ENCODE measurements around the gene AP3M1. TPM values are rescaled to one million over a fixed set of nuclear protein-coding genes. Genes with fewer than 3 reads are reported as not detected.
A peak's percentile ranks its signal among the peaks of the same experiment; 100 is the strongest.

The AP3M1 gene
- polyA plus RNA-seq, 3 donors = 17.5 to 32.0 (median 23.2) TPM

DNA sequence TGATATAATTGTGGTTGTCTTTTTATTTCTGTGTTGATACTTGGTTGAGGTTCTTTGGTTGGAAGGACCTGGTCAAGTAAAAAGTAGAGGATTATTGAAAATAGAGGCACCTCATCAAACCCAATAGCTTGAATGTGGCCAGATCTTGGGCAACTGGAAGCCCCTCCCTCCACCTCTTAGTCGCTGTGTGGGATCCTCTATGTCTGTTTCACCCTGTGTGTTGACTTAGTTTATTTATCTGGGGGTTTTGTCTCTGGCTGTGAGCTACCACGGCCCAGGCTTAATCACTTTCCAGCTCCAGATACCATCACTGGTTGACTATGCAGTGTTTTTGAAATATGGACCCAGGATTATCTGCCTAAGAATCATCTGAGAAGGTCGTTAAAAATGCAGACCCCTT, 58.3 kb downstream of the AP3M1 start:
- Mint-ChIP-seq H3K4me1 (no peaks in the 10 kb centered on the region), H3K27me3 (ENCODE audit: low read depth in 3 of 3) (no peaks in the 10 kb centered on the region), H3K36me3 (peaks cover 73 to 93% of the 10 kb centered on the region in 2 donors), H3K27ac (peak overlapping the region in 1 of 7 donors; percentile 20), H3K4me3 (no peak overlapping the region), H3K9me3 (no peaks in the 10 kb centered on the region)
- no peak for DNase-seq
- Histone ChIP-seq H3K4me2 (replicated peaks; ENCODE audit: extremely low read depth, low read length, poor library complexity, severe bottlenecking) (no peak overlapping the region), H3K27me3 (ENCODE audit: control insufficient read depth in 2 of 2, insufficient read depth in 2 of 2, low read length in 2 of 2) (no peaks in the 10 kb centered on the region), H3K9ac (ENCODE audit: insufficient read depth, low read length, poor library complexity, severe bottlenecking) (no peak overlapping the region), H2AFZ (ENCODE audit: insufficient read depth, low read depth, low read length, poor library complexity, severe bottlenecking) (no peak overlapping the region), H3K36me3 (replicated peaks in 1 of 2; ENCODE audit: control insufficient read depth in 1 of 2, insufficient read depth in 2 of 2, low read length in 2 of 2) (peaks cover 94 to 97% of the 10 kb centered on the region in 2 donors), H4K20me1 (ENCODE audit: insufficient read depth, low read length) (peaks cover 34% of the 10 kb centered on the region), H3K79me2 (ENCODE audit: insufficient read depth, low read length) (no peaks in the 10 kb centered on the region), H3K4me3 (replicated peaks in 1 of 3; ENCODE audit: low read depth in 2 of 3, low read length in 3 of 3) (no peak overlapping the region), H3K4me1 (ENCODE audit: control insufficient read depth in 1 of 2, insufficient read depth in 2 of 2, low read length in 2 of 2) (no peaks in the 10 kb centered on the region), H3K27ac (ENCODE audit: low read depth in 1 of 2, low read length in 2 of 2) (no peak overlapping the region), H3K9me3 (replicated peaks in 1 of 2; ENCODE audit: control insufficient read depth in 1 of 2, insufficient read depth in 1 of 2, low read length in 2 of 2) (no peaks in the 10 kb centered on the region)
- no CpG with 5 or more reads among the region's 3 CpGs for WGBS (ENCODE audit: insufficient coverage)
- TF ChIP-seq, protein P1, sequence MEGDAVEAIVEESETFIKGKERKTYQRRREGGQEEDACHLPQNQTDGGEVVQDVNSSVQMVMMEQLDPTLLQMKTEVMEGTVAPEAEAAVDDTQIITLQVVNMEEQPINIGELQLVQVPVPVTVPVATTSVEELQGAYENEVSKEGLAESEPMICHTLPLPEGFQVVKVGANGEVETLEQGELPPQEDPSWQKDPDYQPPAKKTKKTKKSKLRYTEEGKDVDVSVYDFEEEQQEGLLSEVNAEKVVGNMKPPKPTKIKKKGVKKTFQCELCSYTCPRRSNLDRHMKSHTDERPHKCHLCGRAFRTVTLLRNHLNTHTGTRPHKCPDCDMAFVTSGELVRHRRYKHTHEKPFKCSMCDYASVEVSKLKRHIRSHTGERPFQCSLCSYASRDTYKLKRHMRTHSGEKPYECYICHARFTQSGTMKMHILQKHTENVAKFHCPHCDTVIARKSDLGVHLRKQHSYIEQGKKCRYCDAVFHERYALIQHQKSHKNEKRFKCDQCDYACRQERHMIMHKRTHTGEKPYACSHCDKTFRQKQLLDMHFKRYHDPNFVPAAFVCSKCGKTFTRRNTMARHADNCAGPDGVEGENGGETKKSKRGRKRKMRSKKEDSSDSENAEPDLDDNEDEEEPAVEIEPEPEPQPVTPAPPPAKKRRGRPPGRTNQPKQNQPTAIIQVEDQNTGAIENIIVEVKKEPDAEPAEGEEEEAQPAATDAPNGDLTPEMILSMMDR (IDR thresholded peaks at IDR 0.05) = no peak
- intact Hi-C loops (cut with micrococcal nuclease) = no loop called here

DNA sequence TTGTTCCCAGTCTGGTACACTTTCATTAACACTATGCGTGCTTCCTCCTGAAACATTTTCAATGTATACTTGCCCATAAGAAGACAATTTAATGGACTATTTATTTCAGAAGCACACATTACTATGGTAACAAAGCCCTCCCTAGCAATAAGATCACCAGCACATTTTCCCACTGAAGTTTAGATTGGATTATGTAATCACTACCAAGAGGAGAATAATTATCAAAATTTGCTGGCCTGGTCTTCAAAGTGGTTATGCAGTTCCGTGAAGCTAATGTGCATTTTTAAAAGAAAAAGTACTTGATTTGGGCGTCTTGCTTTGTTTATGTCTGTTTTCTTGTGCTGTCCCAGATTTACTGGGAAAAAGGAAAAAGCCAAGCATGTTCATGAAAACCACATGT, 61.9 kb downstream of the AP3M1 start:
- intact Hi-C loops (cut with micrococcal nuclease) = loop anchor here in 1 of 2 donors (10.0 kb wide), 1 partner anchor 244 kb away; no protein-coding TSS in a partner anchor
- Histone ChIP-seq H3K27me3 (ENCODE audit: control insufficient read depth in 2 of 2, insufficient read depth in 2 of 2, low read length in 2 of 2) (no peaks in the 10 kb centered on the region), H3K9ac (ENCODE audit: insufficient read depth, low read length, poor library complexity, severe bottlenecking) (no peak overlapping the region), H3K4me1 (ENCODE audit: control insufficient read depth in 1 of 2, insufficient read depth in 2 of 2, low read length in 2 of 2) (no peaks in the 10 kb centered on the region), H3K36me3 (replicated peaks in 1 of 2; ENCODE audit: control insufficient read depth in 1 of 2, insufficient read depth in 2 of 2, low read length in 2 of 2) (peaks cover 76 to 93% of the 10 kb centered on the region in 2 donors), H4K20me1 (ENCODE audit: insufficient read depth, low read length) (peaks cover 26% of the 10 kb centered on the region), H2AFZ (ENCODE audit: insufficient read depth, low read depth, low read length, poor library complexity, severe bottlenecking) (no peak overlapping the region), H3K4me3 (replicated peaks in 1 of 3; ENCODE audit: low read depth in 2 of 3, low read length in 3 of 3) (no peak overlapping the region), H3K9me3 (replicated peaks in 1 of 2; ENCODE audit: control insufficient read depth in 1 of 2, insufficient read depth in 1 of 2, low read length in 2 of 2) (no peaks in the 10 kb centered on the region), H3K27ac (ENCODE audit: low read depth in 1 of 2, low read length in 2 of 2) (no peak overlapping the region), H3K79me2 (ENCODE audit: insufficient read depth, low read length) (no peaks in the 10 kb centered on the region), H3K4me2 (replicated peaks; ENCODE audit: extremely low read depth, low read length, poor library complexity, severe bottlenecking) (no peak overlapping the region)
- TF ChIP-seq, protein P1 (IDR thresholded peaks at IDR 0.05) = no peak
- Mint-ChIP-seq H3K4me1 (no peaks in the 10 kb centered on the region), H3K27me3 (ENCODE audit: low read depth in 3 of 3) (no peaks in the 10 kb centered on the region), H3K9me3 (no peaks in the 10 kb centered on the region), H3K27ac (peak overlapping the region in 1 of 7 donors; percentile 30), H3K4me3 (no peak overlapping the region), H3K36me3 (peaks cover 69 to 88% of the 10 kb centered on the region in 2 donors)
- DNase-seq = no peak
- WGBS (ENCODE audit: insufficient coverage) = 96% methylated on average over 3 of the region's 3 CpGs
